H1 (cell line): ENCODE data around the gene PNPLA4.

Experiments
- ASH2L ChIP-seq: fragments of 200-600, 300-600 bp; sonication (generic); IDR thresholded peaks from one replicate; pipeline ENCODE4 v1.7.1; 2017; ENCODE audit warnings: low read length
- CEBPB ChIP-seq: IDR thresholded peaks from 2 replicates; pipeline ENCODE4 v1.6.1; 2012; ENCODE audit warnings: low read depth, low read length
- CTCF ChIP-seq, 3 experiments: IDR thresholded peaks; 1 replicate in 2 of 3; 2 replicates in 1 of 3; pipeline versions ENCODE4 v1.5.1 to v1.6.1; 2011; ENCODE audit warnings: low read length in 3 of 3, mild to moderate bottlenecking in 3 of 3, inconsistent platforms in 2 of 3, low read depth in 1 of 3, moderate library complexity in 1 of 3; ENCODE audit not compliant: insufficient read depth in 1 of 3; ENCODE audit errors: control extremely low read depth in 1 of 3
- EZH2 ChIP-seq: fragments of 200-600 bp; sonication (generic); IDR thresholded peaks from 2 replicates; pipeline ENCODE4 v1.7.1; 2012; ENCODE audit warnings: low read depth, mild to moderate bottlenecking, moderate library complexity, low read length, inconsistent platforms; ENCODE audit not compliant: severe bottlenecking
- POLR2A ChIP-seq, 2 experiments: IDR thresholded peaks; 1 replicate in 1 of 2; 2 replicates in 1 of 2; pipeline ENCODE4 v1.6.1; 2011; ENCODE audit warnings: low read depth in 2 of 2, low read length in 2 of 2, mild to moderate bottlenecking in 2 of 2; ENCODE audit errors: control extremely low read depth in 1 of 2
- SIN3A ChIP-seq, 2 experiments: IDR thresholded peaks in 1 of 2; conservative IDR thresholded peaks in 1 of 2; 2 replicates each; pipeline ENCODE4 v1.6.1; 2011 to 2012; ENCODE audit warnings: low read length in 2 of 2, improper control_type of control experiment in 1 of 2, low read depth in 1 of 2, mild to moderate bottlenecking in 1 of 2

- TF ChIP-seq ASH2L (no peak), EZH2 (no peak), SIN3A (conservative IDR thresholded peaks at IDR 0.05 in 1 of 2, IDR thresholded peaks at IDR 0.05 in 1 of 2; ENCODE audit: low read depth in 1 of 2, low read length in 2 of 2) (no peak), POLR2A (IDR thresholded peaks at IDR 0.05; ENCODE audit: control extremely low read depth in 1 of 2, low read depth in 2 of 2, low read length in 2 of 2) (no peak), CTCF (IDR thresholded peaks at IDR 0.05; ENCODE audit: control extremely low read depth in 1 of 3, insufficient read depth in 1 of 3, low read depth in 1 of 3, low read length in 3 of 3) (no peak), CEBPB (no peak)
Observed at GRCh38 chrX:7889135-7889534, 38.1 kb downstream of the PNPLA4 start.
